Activated CD8-positive, alpha-beta T cell treated with anti-CD3 and anti-CD28 coated beads for 36 hours (primary cell): ENCODE results near the gene ZNF189. TPM values are rescaled to one million over a fixed set of nuclear protein-coding genes. Genes with fewer than 3 reads are reported as not detected.
A peak's percentile ranks its signal among the peaks of the same experiment; 100 is the strongest.

Source experiments
- ATAC-seq: fragments of 200-7000 bp; cut with Tn5 transposase; one replicate; pipeline ENCODE4 v1.10.0; 2021; ENCODE audit warnings: mild to moderate bottlenecking, moderate library complexity
- CTCF ChIA-PET: fragments of 350-600 bp; sonication (Branson Sonifier 250); formaldehyde crosslinking; loops from one replicate; lab custom pipeline; 2021; ENCODE audit warnings: antibody characterized with exemption; lab: Charles Lee
- POLR2A ChIA-PET: fragments of 350-600 bp; sonication (Branson Sonifier 250); formaldehyde crosslinking; loops from one replicate; lab custom pipeline; 2021; ENCODE audit warnings: antibody characterized with exemption; lab: Charles Lee
- DNase-seq: peaks from one replicate; pipeline ENCODE4 v3.0.0-alpha.2; 2020
- H3K27ac Mint-ChIP-seq: one replicate; pipeline ENCODE4 v1.8.0; 2021; ENCODE audit warnings: mild to moderate bottlenecking, mixed read lengths
- H3K27me3 Mint-ChIP-seq: one replicate; pipeline ENCODE4 v1.8.0; 2021; ENCODE audit warnings: mixed read lengths
- H3K36me3 Mint-ChIP-seq: one replicate; pipeline ENCODE4 v1.8.0; 2021; ENCODE audit warnings: low read depth, mixed read lengths
- H3K4me1 Mint-ChIP-seq: one replicate; pipeline ENCODE4 v1.8.0; 2021; ENCODE audit warnings: low read depth, mixed read lengths
- H3K4me3 Mint-ChIP-seq: one replicate; pipeline ENCODE4 v1.8.0; 2021; ENCODE audit warnings: mild to moderate bottlenecking, moderate library complexity, mixed read lengths
- H3K9me3 Mint-ChIP-seq: one replicate; pipeline ENCODE4 v1.8.0; 2021; ENCODE audit warnings: mixed read lengths
- CTCF ChIP-seq: fragments of 200-600 bp; IDR thresholded peaks from one replicate; pipeline ENCODE4 v1.8.0; 2022; ENCODE audit warnings: antibody characterized with exemption, mild to moderate bottlenecking
- intact Hi-C: fragments of 100-400 bp; cut with micrococcal nuclease; formaldehyde crosslinking; loops from one replicate; pipeline ENCODE4 v1.10.0; 2022
- total RNA-seq, 2 experiments: library from RNA; stranded (reverse); gene quantifications; one replicate each; pipeline ENCODE4 v1.2.3, GENCODE V29; 2021

ZNF189 gene
- total RNA-seq, 2 experiments from 2014 or later: 6.7 to 8.3 TPM

GRCh38 chr9:101387871-101388506 lies 10.7 kb upstream of the ZNF189 start:
- TF ChIP-seq CTCF: peak; percentile 49
- Mint-ChIP-seq H3K4me1 (peaks cover 22% of the 10 kb centered on the region), H3K27me3 (no peaks in the 10 kb centered on the region), H3K27ac (peak overlapping the region; percentile 49), H3K4me3 (no peak overlapping the region), H3K9me3 (peaks cover 16% of the 10 kb centered on the region), H3K36me3 (peaks cover 61% of the 10 kb centered on the region)
- intact Hi-C loops: no loop called here
- ATAC-seq: peak; percentile 64
- POLR2A ChIA-PET: no interaction called here
- DNase-seq: no peak
- CTCF ChIA-PET: interaction anchor here (0.7 to 2.7 kb wide), 13 partner anchors 8 to 138 kb away, joined by 3 to 16 read pairs (median 4); partner anchors contain the start of genes MRPL50 and ZNF189

- no peak for ATAC-seq
These were observed 10.1 kb upstream of the ZNF189 start for GRCh38 chr9:101388507-101388993.

GRCh38 chr9:101393135-101393534 lies 5.5 kb upstream of the ZNF189 start:
- Mint-ChIP-seq H3K27ac (no peak overlapping the region), H3K4me1 (peaks cover 56% of the 10 kb centered on the region), H3K4me3 (no peak overlapping the region), H3K27me3 (no peaks in the 10 kb centered on the region), H3K9me3 (peaks cover 20% of the 10 kb centered on the region), H3K36me3 (peaks cover 86% of the 10 kb centered on the region)
- intact Hi-C loops: no loop called here
- ChIA-PET CTCF (no interaction called here), POLR2A (no interaction called here)
- ATAC-seq: no peak
- no peak for DNase-seq
- TF ChIP-seq CTCF: no peak

More at GRCh38 chr9:101388507-101388993, 10.1 kb upstream of the ZNF189 start:
- H3K27me3 Mint-ChIP-seq: no peaks in the 10 kb centered on the region
- TF ChIP-seq CTCF: no peak
- H3K36me3 Mint-ChIP-seq: peaks cover 67% of the 10 kb centered on the region
- ChIA-PET POLR2A (interaction anchor here (1.0 kb wide), 1 partner anchor 9 kb away, joined by 3 read pairs; no protein-coding TSS in a partner anchor), CTCF (interaction anchor here (0.7 to 2.7 kb wide), 12 partner anchors 10 to 179 kb away, joined by 3 to 16 read pairs (median 4); partner anchors contain the start of genes MRPL50 and ZNF189)
- no peak overlapping the region for H3K27ac Mint-ChIP-seq
- intact Hi-C loops: no loop called here
- DNase-seq: no peak
- H3K9me3 Mint-ChIP-seq: peaks cover 19% of the 10 kb centered on the region
- H3K4me3 Mint-ChIP-seq: no peak overlapping the region
- H3K4me1 Mint-ChIP-seq: peaks cover 26% of the 10 kb centered on the region

- Mint-ChIP-seq H3K4me3 (no peak overlapping the region), H3K36me3 (peaks cover 75% of the 10 kb centered on the region), H3K27me3 (no peaks in the 10 kb centered on the region), H3K4me1 (peaks cover 56% of the 10 kb centered on the region), H3K9me3 (peaks cover 20% of the 10 kb centered on the region), H3K27ac (no peak overlapping the region)
- intact Hi-C loops: loop anchor here (5.0 kb wide), 1 partner anchor 138 kb away; the partner anchor contains the start of gene RNF20
- POLR2A ChIA-PET: no interaction called here
- no peak for TF ChIP-seq CTCF
- DNase-seq (no peak), ATAC-seq (no peak)
- CTCF ChIA-PET: no interaction called here
These were observed 4.0 kb upstream of the ZNF189 start for GRCh38 chr9:101394687-101395086.

- no peak for TF ChIP-seq CTCF
These were observed 944 bp upstream of the ZNF189 start for GRCh38 chr9:101397746-101398067.

More at GRCh38 chr9:101397746-101398067, 944 bp upstream of the ZNF189 start:
- DNase-seq (no peak), ATAC-seq (no peak)
- Mint-ChIP-seq H3K4me1 (peaks cover 65% of the 10 kb centered on the region), H3K27ac (peak overlapping the region; percentile 100), H3K27me3 (no peaks in the 10 kb centered on the region), H3K9me3 (peaks cover 17% of the 10 kb centered on the region), H3K4me3 (peak overlapping the region; percentile 99), H3K36me3 (peaks cover 76% of the 10 kb centered on the region)
- CTCF ChIA-PET: interaction anchor here (0.9 to 2.2 kb wide), 2 partner anchors 9 to 28 kb away, joined by 3 to 16 read pairs; no protein-coding TSS in a partner anchor
- POLR2A ChIA-PET: interaction anchor here (0.6 to 3.0 kb wide), 6 partner anchors 9 to 136 kb away, joined by 3 to 13 read pairs (median 6); partner anchors contain the start of gene RNF20
- intact Hi-C loops: loop anchor here (5.0 kb wide), 1 partner anchor 135 kb away; the partner anchor contains the start of gene RNF20
